Measurements from ENCODE around the gene ITCH. TPM values are rescaled to one million over a fixed set of nuclear protein-coding genes. Genes with fewer than 3 reads are reported as not detected.
A peak's percentile ranks its signal among the peaks of the same experiment; 100 is the strongest.
"Not testable (repeated sequence)": the region's sequence is repeated elsewhere in the genome, so short reads cannot be mapped to it uniquely, and the experiment has no call there.

The ITCH gene
- total RNA-seq, 2 donors from 2014 or later, result 45.4 to 89.2 TPM

- H3K36me3 ChIP-seq, result peaks cover 0 to 3% of the 10 kb centered on the region in 2 donors
- WGBS, result 97% methylated on average over 3 of the region's 3 CpGs
- no peak for TF ChIP-seq CTCF (IDR thresholded peaks at IDR 0.05)
- H3K9me3 ChIP-seq, result no peaks in the 10 kb centered on the region
- no peak for DNase-seq (ENCODE audit: low spot score)
- no peak overlapping the region for H3K4me3 ChIP-seq
- no peaks in the 10 kb centered on the region for H3K4me1 ChIP-seq (replicated peaks)
- no peaks in the 10 kb centered on the region for H3K27me3 ChIP-seq (replicated peaks; ENCODE audit: insufficient read depth)
- no peak overlapping the region for H3K27ac ChIP-seq
- intact Hi-C loops (cut with DNase I), result no loop called here
These were observed 68.1 kb downstream of the ITCH start for GRCh38 chr20:34431168-34431567.

DNA sequence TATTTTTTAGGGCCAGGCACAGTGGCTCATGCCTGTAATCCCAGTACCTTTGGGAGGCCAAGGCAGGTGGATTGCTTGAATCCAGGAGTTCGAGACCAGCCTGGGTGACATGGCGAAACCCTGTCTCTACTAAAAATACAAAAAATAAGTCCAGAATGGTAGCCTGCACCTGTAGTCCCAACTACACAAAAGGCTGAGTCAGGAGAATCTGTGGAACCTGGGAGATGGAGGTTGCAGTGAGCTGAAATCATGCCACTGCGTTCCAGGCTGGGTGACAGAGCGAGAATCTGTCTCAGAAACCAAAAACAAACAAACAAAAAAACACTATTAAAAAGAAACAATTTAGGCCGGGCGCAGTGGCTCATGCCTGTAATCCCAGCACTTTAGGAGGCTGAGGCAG is 69.6 kb downstream of the ITCH start:
- H3K27me3 ChIP-seq (replicated peaks; ENCODE audit: insufficient read depth); H3K4me1 ChIP-seq (replicated peaks); H3K4me3 ChIP-seq; H3K27ac ChIP-seq; H3K36me3 ChIP-seq; DNase-seq (ENCODE audit: low spot score); H3K9me3 ChIP-seq; intact Hi-C loops (cut with DNase I): not testable (repeated sequence)
- WGBS, result 96% methylated on average over 6 of the region's 6 CpGs

DNA sequence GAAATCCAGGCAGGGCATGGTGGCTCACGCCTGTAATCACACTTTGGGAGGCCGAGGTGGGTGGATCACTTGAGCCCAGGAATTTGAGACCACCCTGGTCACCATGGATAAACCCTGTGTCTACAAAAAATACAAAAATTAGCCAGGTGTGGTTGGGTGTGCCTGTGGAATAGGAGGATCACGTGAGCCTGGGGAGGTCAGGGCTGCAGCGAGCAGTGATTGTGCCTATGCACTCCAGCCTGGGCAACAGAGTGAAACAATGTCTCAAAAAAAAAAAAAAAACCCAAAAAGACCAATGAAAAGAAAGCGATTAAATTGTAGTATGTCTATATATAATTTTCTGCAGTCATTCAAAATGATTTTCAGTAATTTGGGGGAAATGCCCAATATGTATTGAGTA is 70.3 kb downstream of the ITCH start:
- Histone ChIP-seq H3K27me3 (replicated peaks; ENCODE audit: insufficient read depth) (no peaks in the 10 kb centered on the region), H3K9me3 (no peaks in the 10 kb centered on the region), H3K27ac (no peak overlapping the region), H3K4me1 (replicated peaks) (no peaks in the 10 kb centered on the region), H3K36me3 (peaks cover 0 to 3% of the 10 kb centered on the region in 2 donors), H3K4me3 (no peak overlapping the region)
- 97% methylated on average over 5 of the region's 5 CpGs for WGBS
- intact Hi-C loops (cut with DNase I), result no loop called here
- TF ChIP-seq CTCF (IDR thresholded peaks at IDR 0.05) (no peak), POLR2AphosphoS5 (IDR thresholded peaks at IDR 0.05) (no peak), POLR2A (IDR thresholded peaks at IDR 0.05) (no peak)
- no peak for DNase-seq (ENCODE audit: low spot score)

- no peaks in the 10 kb centered on the region for H3K36me3 ChIP-seq
- WGBS, result 91% methylated on average over 1 of the region's 1 CpG
- no peaks in the 10 kb centered on the region for H3K9me3 ChIP-seq
- TF ChIP-seq POLR2A (IDR thresholded peaks at IDR 0.05), result no peak
- no peak for TF ChIP-seq CTCF (IDR thresholded peaks at IDR 0.05)
- TF ChIP-seq POLR2AphosphoS5 (IDR thresholded peaks at IDR 0.05), result peak; percentile 21
- no peak for DNase-seq (ENCODE audit: low spot score)
- H3K4me1 ChIP-seq (replicated peaks), result no peaks in the 10 kb centered on the region
- H3K27ac ChIP-seq, result no peak overlapping the region
- intact Hi-C loops (cut with DNase I), result no loop called here
- H3K4me3 ChIP-seq, result no peak overlapping the region
- H3K27me3 ChIP-seq (replicated peaks; ENCODE audit: insufficient read depth), result no peaks in the 10 kb centered on the region
These were observed 72.5 kb downstream of the ITCH start for GRCh38 chr20:34435589-34435988.

DNA sequence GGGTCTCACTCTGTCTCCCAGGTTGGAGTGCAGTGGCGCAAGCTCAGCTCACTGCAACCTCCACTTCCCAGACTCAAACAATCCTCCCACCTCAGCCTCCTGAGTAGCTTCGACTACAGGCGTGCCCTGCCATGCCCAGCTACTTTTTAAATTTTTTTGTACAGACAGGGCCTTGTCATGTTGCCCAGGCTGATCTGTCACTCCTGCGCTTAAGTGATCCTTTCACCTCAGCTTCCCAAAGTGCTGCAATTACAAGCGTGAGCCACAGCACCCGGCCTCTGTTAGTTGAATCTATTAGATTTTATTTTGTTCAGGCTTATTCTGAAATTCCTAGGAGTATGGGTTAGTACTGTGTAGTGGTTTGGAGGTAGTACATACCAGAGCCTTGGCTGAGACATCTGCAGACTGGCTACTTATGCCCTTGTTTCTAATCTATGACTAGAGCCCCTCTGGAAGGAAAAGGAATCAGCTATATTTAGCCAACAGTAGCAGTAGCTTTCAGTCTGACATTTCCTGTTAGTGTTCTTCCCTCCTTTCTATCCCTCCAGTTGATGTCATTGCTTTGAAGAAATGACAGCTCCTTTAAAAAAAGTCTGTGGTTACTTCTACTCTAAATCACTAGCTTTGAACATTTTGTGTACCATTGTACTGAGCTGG is 74.4 kb downstream of the ITCH start:
- Histone ChIP-seq H3K36me3 (no peaks in the 10 kb centered on the region), H3K9me3 (no peaks in the 10 kb centered on the region), H3K4me1 (replicated peaks) (no peaks in the 10 kb centered on the region), H3K27ac (no peak overlapping the region), H3K27me3 (replicated peaks; ENCODE audit: insufficient read depth) (no peaks in the 10 kb centered on the region), H3K4me3 (no peak overlapping the region)
- intact Hi-C loops (cut with DNase I), result no loop called here
- DNase-seq (ENCODE audit: low spot score), result no peak
- WGBS, result 82% methylated on average over 6 of the region's 6 CpGs
- TF ChIP-seq POLR2A (IDR thresholded peaks at IDR 0.05) (no peak), CTCF (IDR thresholded peaks at IDR 0.05) (no peak), POLR2AphosphoS5 (IDR thresholded peaks at IDR 0.05) (no peak)

All from prostate gland (tissue), 2 donors.